OCI-LY7 (cell line): Measurements from ENCODE around the gene LINC01488. TPM values are rescaled to one million over a fixed set of nuclear protein-coding genes. Genes with fewer than 3 reads are reported as not detected.

Experiments used
- BruUV-seq: library from RNA; stranded (reverse); fragments of 400-500 nt; replicated peaks from 2 replicates; lab custom pipeline; 2021; lab: Mats Ljungman, UMichigan
- CTCF ChIA-PET: fragments of 300-600 bp; sonication (Branson Sonifier 250); formaldehyde crosslinking; loops from one replicate; lab custom pipeline; 2022; ENCODE audit warnings: antibody characterized with exemption; ENCODE audit not compliant: unreplicated experiment; lab: Charles Lee
- POLR2A ChIA-PET: fragments of 300-600 bp; sonication (Branson Sonifier 250); formaldehyde crosslinking; loops from one replicate; lab custom pipeline; 2022; ENCODE audit warnings: antibody characterized with exemption; lab: Charles Lee
- DNase-seq: peaks from one replicate; pipeline ENCODE4 v3.0.0-alpha.2; 2015; ENCODE audit warnings: low spot score
- H2AFZ ChIP-seq: fragments of 200-600 bp; sonication (generic), shearing (Covaris generic); 2 replicates; pipeline ENCODE4 v1.6.1; 2014; ENCODE audit warnings: mild to moderate bottlenecking, antibody characterized with exemption, low read length, moderate library complexity
- H3K27ac ChIP-seq: fragments of 200-600 bp; sonication (generic); 2 replicates; pipeline ENCODE4 v1.5.1; 2014; ENCODE audit warnings: mixed run types, low read depth, mild to moderate bottlenecking, moderate library complexity, low read length, inconsistent platforms; ENCODE audit not compliant: poor library complexity, severe bottlenecking
- H3K36me3 ChIP-seq: fragments of 200-600 bp; sonication (generic); 2 replicates; pipeline ENCODE4 v1.6.1; 2014; ENCODE audit warnings: mild to moderate bottlenecking, antibody characterized with exemption, low read length, moderate library complexity, mixed read lengths; ENCODE audit not compliant: insufficient read depth
- H3K4me1 ChIP-seq: fragments of 200-600 bp; sonication (generic); 2 replicates; pipeline ENCODE4 v1.5.1; 2014; ENCODE audit warnings: mild to moderate bottlenecking, low read length; ENCODE audit not compliant: insufficient read depth, poor library complexity, severe bottlenecking
- H3K4me2 ChIP-seq: fragments of 200-600 bp; sonication (generic); 2 replicates; pipeline ENCODE4 v1.6.1; 2014; ENCODE audit warnings: mild to moderate bottlenecking, low read length
- H3K4me3 ChIP-seq: fragments of 200-600 bp; sonication (generic); 2 replicates; pipeline ENCODE4 v1.5.1; 2014; ENCODE audit warnings: mild to moderate bottlenecking, low read depth, low read length; ENCODE audit not compliant: poor library complexity, severe bottlenecking
- H3K79me2 ChIP-seq: fragments of 200-600 bp; sonication (generic); 2 replicates; pipeline ENCODE4 v1.6.1; 2016; ENCODE audit warnings: low read depth, mild to moderate bottlenecking, low read length, moderate library complexity, mixed read lengths; ENCODE audit not compliant: insufficient read depth
- H3K9me2 ChIP-seq: fragments of 200-600 bp; sonication (generic); 2 replicates; pipeline ENCODE4 v1.6.1; 2016; ENCODE audit warnings: mild to moderate bottlenecking, low read length, mixed read lengths; ENCODE audit not compliant: insufficient read depth
- H3K9me3 ChIP-seq: fragments of 200-600 bp; sonication (generic); 2 replicates; pipeline ENCODE4 v1.6.1; 2014; ENCODE audit warnings: mild to moderate bottlenecking, mixed run types, low read length, mixed read lengths
- H4K20me1 ChIP-seq: fragments of 200-600 bp; sonication (generic); 2 replicates; pipeline ENCODE4 v1.6.1; 2014; ENCODE audit warnings: mild to moderate bottlenecking, antibody characterized with exemption, low read length, moderate library complexity, mixed read lengths; ENCODE audit not compliant: insufficient read depth
- EZH2phosphoT487 ChIP-seq: fragments of 200-600 bp; sonication (generic); IDR thresholded peaks from 2 replicates; pipeline ENCODE4 v1.6.1; 2018; ENCODE audit warnings: low read depth, borderline replicate concordance, mild to moderate bottlenecking, mixed run types, antibody characterized with exemption, low read length, moderate library complexity, mixed read lengths
- intact Hi-C: fragments of 100-400 bp; cut with micrococcal nuclease; formaldehyde crosslinking; loops from one replicate; pipeline ENCODE4 v1.10.0; 2022; ENCODE audit not compliant: unreplicated experiment
- total RNA-seq, 2 experiments: library from RNA; depleted of rRNA in 1 of 2; stranded (reverse); fragments of >200 nt in 1 of 2; shearing (Covaris generic) in 1 of 2; gene quantifications; 2 replicates each; pipeline ENCODE4 v1.2.3, GENCODE V29; 2014 to 2022
- TF ChIP-seq, protein P1 (sequence below): fragments of 200-600 bp; sonication (generic); conservative IDR thresholded peaks from 2 replicates; pipeline ENCODE4 v1.5.1; 2014; ENCODE audit warnings: mild to moderate bottlenecking, antibody characterized with exemption, low read length, moderate library complexity, mixed read lengths

LINC01488 gene
- total RNA-seq, 2 experiments from 2014 or later: not detected

DNA sequence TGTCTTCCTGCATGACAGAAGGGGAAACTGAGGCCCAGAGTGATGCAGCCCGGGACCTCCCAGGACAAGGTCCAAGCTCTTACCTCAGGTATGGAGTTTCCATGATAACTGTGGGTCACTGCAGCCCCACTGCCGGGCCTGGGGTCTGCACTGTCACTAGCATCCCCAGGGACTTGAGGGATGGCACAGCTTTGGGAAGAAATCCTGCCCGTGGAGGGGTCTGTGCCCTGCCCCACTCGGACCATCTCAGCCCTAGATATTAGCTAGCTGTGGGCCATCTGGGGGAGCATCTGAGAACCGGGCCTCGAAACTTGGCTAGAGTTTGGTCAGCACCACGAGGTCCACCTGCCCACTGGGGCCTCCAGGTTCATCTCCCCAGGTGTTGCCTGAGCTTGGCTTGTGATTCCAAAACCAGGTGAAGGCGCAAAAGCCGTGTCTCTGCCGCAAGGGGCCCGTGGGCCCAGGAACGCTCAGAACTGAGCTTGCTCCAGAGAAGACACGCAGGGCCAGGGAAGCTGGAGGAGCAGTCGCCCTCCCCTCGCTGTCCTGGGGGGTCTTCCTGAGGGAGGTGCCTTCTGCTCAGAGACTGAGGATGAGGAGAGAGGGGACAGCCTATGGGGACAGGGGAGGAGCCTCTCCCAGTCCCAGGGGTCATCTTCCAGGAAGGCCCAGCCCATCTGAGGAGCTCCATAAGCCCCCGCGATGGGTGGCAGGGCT, 4.8 kb downstream of the LINC01488 start:
- Histone ChIP-seq H2AFZ (no peak overlapping the region), H3K9me2 (no peaks in the 10 kb centered on the region), H3K36me3 (no peaks in the 10 kb centered on the region), H3K4me2 (no peak overlapping the region), H3K4me1 (no peaks in the 10 kb centered on the region), H3K79me2 (no peaks in the 10 kb centered on the region), H3K4me3 (no peak overlapping the region), H4K20me1 (no peaks in the 10 kb centered on the region), H3K9me3 (no peaks in the 10 kb centered on the region), H3K27ac (no peak overlapping the region)
- CTCF ChIA-PET: no interaction called here
- intact Hi-C loops: no loop called here
- BruUV-seq: no TSS peak
- POLR2A ChIA-PET: no interaction called here
- no peak for DNase-seq
- TF ChIP-seq EZH2phosphoT487: no peak
- TF ChIP-seq, protein P1, sequence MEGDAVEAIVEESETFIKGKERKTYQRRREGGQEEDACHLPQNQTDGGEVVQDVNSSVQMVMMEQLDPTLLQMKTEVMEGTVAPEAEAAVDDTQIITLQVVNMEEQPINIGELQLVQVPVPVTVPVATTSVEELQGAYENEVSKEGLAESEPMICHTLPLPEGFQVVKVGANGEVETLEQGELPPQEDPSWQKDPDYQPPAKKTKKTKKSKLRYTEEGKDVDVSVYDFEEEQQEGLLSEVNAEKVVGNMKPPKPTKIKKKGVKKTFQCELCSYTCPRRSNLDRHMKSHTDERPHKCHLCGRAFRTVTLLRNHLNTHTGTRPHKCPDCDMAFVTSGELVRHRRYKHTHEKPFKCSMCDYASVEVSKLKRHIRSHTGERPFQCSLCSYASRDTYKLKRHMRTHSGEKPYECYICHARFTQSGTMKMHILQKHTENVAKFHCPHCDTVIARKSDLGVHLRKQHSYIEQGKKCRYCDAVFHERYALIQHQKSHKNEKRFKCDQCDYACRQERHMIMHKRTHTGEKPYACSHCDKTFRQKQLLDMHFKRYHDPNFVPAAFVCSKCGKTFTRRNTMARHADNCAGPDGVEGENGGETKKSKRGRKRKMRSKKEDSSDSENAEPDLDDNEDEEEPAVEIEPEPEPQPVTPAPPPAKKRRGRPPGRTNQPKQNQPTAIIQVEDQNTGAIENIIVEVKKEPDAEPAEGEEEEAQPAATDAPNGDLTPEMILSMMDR: no peak

DNA sequence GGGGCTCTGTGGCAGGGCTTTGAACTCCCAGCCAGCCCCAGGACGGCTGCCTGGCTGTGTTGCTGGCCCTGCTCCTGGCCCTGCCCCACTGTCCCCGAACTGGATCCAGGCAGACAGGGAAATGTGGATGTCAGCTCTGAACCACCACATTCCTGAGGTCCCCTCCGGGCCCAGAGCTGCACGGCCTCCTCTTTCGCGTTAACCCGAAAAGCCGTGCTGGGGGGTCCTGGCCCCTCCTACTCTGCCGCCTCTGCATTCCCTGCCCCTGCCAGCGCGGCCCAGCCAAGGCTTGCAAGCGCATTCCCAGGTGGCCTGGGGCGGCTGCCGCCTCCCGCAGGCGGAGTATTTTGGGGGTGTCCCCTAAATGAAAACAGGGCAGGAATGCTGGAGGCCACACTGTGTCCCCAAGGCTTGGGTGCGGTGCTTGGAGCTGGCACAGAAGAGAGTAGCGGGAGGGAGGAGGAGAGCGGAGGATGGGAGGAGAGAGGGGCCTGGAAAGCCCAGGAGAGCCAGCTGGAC, 5.4 kb downstream of the LINC01488 start:
- H3K9me2 ChIP-seq: no peaks in the 10 kb centered on the region
- H3K9me3 ChIP-seq: no peaks in the 10 kb centered on the region
- BruUV-seq: no TSS peak
- no peaks in the 10 kb centered on the region for H3K36me3 ChIP-seq
- intact Hi-C loops: no loop called here
- H3K4me2 ChIP-seq: no peak overlapping the region
- H4K20me1 ChIP-seq: no peaks in the 10 kb centered on the region
- TF ChIP-seq, protein P1: no peak
- no peak for TF ChIP-seq EZH2phosphoT487
- no peaks in the 10 kb centered on the region for H3K4me1 ChIP-seq
- no peak overlapping the region for H3K27ac ChIP-seq
- no peak for DNase-seq
- ChIA-PET POLR2A (no interaction called here), CTCF (no interaction called here)
- no peak overlapping the region for H2AFZ ChIP-seq
- no peaks in the 10 kb centered on the region for H3K79me2 ChIP-seq
- H3K4me3 ChIP-seq: no peak overlapping the region

DNA sequence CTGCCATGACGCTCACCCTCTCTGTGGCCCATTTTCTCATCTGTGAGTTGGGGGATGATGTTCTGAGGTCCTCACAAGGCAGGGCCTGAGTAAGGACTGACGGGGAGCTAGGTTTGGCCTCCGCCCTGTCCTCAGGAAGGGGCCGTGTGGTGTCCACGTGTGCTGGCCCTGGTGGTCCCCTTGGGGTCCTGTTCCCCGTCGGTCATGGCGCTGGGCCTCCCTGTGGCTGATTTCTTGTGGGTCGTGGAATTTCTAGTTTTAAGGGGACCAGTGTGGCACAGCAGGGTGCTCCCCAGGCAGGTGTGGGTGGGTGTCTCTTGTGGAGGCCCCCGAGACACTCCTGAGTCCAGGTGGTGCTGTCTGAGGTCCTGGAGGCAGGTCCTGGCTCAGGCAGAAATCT, 5.9 kb downstream of the LINC01488 start:
- no peaks in the 10 kb centered on the region for H3K4me1 ChIP-seq
- TF ChIP-seq, protein P1: no peak
- H3K27ac ChIP-seq: no peak overlapping the region
- no TSS peak for BruUV-seq
- H3K9me2 ChIP-seq: no peaks in the 10 kb centered on the region
- ChIA-PET CTCF (no interaction called here), POLR2A (no interaction called here)
- H2AFZ ChIP-seq: no peak overlapping the region
- H3K9me3 ChIP-seq: no peaks in the 10 kb centered on the region
- no peak for DNase-seq
- H3K4me3 ChIP-seq: no peak overlapping the region
- no peak overlapping the region for H3K4me2 ChIP-seq
- no peaks in the 10 kb centered on the region for H3K36me3 ChIP-seq
- H3K79me2 ChIP-seq: no peaks in the 10 kb centered on the region
- H4K20me1 ChIP-seq: no peaks in the 10 kb centered on the region
- intact Hi-C loops: no loop called here
